DOHH2 (cell line): ENCODE data around the gene ZNF787.

ENCODE experiments used
- EZH2phosphoT487 ChIP-seq: fragments of 200-600 bp; sonication (generic); IDR thresholded peaks from 2 replicates; pipeline ENCODE4 v1.6.1; 2017; ENCODE audit warnings: borderline replicate concordance, mild to moderate bottlenecking, antibody characterized with exemption, low read length, moderate library complexity, mixed read lengths
- TF ChIP-seq, protein P1 (sequence below): fragments of 200-600 bp; sonication (generic); IDR thresholded peaks from one replicate; pipeline ENCODE4 v1.5.1; 2014; ENCODE audit warnings: antibody characterized with exemption, mild to moderate bottlenecking, low read depth, low read length; ENCODE audit not compliant: poor library complexity, severe bottlenecking

DNA sequence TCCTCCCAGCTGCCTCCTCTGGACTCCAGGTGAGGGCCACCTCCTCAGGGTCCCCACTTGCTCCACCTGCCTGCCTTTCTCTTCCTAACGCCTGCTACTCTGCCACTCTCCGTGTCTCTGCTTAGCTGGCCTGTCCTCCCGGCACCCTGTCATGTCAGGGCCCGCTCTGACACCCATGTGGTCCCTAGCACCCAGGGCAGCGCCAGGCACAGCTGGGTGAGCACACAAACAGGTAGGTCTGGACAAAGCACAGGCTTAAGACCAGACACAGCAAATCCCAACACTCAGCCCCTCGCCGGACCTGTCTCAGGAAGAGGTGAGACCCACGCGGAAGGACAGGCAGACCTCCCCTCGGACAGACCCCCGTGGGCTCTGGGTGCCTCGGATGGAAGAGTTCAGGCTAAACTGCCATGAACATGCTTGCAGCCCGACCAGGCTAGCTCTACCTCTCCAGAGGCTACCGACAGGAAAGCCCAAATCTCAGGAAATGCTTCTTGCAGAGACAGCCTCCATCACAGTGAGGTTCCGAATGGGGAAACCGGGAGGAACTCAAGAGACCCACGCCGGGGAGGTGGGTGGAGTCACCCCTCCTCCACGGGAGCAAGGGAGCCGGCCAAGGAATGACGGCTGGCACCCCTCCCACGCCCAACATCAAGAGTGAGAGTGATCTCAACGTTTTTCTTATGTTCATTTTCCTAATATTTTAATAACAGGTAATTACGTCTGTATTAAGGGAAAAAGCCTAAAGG lies 12.5 kb downstream of the ZNF787 start:
- TF ChIP-seq, protein P1, sequence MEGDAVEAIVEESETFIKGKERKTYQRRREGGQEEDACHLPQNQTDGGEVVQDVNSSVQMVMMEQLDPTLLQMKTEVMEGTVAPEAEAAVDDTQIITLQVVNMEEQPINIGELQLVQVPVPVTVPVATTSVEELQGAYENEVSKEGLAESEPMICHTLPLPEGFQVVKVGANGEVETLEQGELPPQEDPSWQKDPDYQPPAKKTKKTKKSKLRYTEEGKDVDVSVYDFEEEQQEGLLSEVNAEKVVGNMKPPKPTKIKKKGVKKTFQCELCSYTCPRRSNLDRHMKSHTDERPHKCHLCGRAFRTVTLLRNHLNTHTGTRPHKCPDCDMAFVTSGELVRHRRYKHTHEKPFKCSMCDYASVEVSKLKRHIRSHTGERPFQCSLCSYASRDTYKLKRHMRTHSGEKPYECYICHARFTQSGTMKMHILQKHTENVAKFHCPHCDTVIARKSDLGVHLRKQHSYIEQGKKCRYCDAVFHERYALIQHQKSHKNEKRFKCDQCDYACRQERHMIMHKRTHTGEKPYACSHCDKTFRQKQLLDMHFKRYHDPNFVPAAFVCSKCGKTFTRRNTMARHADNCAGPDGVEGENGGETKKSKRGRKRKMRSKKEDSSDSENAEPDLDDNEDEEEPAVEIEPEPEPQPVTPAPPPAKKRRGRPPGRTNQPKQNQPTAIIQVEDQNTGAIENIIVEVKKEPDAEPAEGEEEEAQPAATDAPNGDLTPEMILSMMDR: no peak
- no peak for TF ChIP-seq EZH2phosphoT487
